LNCaP clone FGC (cell line): ENCODE data around the gene ADAMTS6.

Source experiments
- DNase-seq: peaks from one replicate; pipeline ENCODE4 v3.0.0-alpha.2; 2011; ENCODE audit warnings: low read depth
- H3K4me3 ChIP-seq: 2 replicates; pipeline ENCODE4 v1.5.1; 2011; ENCODE audit warnings: mild to moderate bottlenecking, low read depth, low read length, control low read depth
- CTCF ChIP-seq: IDR thresholded peaks from 2 replicates; pipeline ENCODE4 v1.5.1; 2012; ENCODE audit warnings: mild to moderate bottlenecking; ENCODE audit not compliant: control insufficient read depth, insufficient read depth; ENCODE audit errors: extremely low read depth

ADAMTS6 gene

GRCh38 chr5:65172486-65173129, 309.1 kb downstream of the ADAMTS6 start:
- no peak for DNase-seq
- TF ChIP-seq CTCF: no peak
- no peak overlapping the region for H3K4me3 ChIP-seq

GRCh38 chr5:65171645-65172044, 310.1 kb downstream of the ADAMTS6 start:
- no peak for TF ChIP-seq CTCF
- H3K4me3 ChIP-seq: no peak overlapping the region
- DNase-seq: no peak

- TF ChIP-seq CTCF: no peak
- no peak for DNase-seq
Observed at GRCh38 chr5:65163698-65164097, 318.0 kb downstream of the ADAMTS6 start.

GRCh38 chr5:65161655-65162054, 320.1 kb downstream of the ADAMTS6 start:
- DNase-seq: no peak
- no peak overlapping the region for H3K4me3 ChIP-seq
- TF ChIP-seq CTCF: no peak

More at GRCh38 chr5:65163698-65164097, 318.0 kb downstream of the ADAMTS6 start:
- H3K4me3 ChIP-seq: no peak overlapping the region

- H3K4me3 ChIP-seq: no peak overlapping the region
- no peak for DNase-seq
- TF ChIP-seq CTCF: no peak
Observed at GRCh38 chr5:65157906-65158603, 323.7 kb downstream of the ADAMTS6 start.

- DNase-seq: no peak
- TF ChIP-seq CTCF: no peak
- H3K4me3 ChIP-seq: no peak overlapping the region
Observed at GRCh38 chr5:65156933-65157332, 324.8 kb downstream of the ADAMTS6 start.
